ENCODE data around the gene RAB40C.

The RAB40C gene

DNA sequence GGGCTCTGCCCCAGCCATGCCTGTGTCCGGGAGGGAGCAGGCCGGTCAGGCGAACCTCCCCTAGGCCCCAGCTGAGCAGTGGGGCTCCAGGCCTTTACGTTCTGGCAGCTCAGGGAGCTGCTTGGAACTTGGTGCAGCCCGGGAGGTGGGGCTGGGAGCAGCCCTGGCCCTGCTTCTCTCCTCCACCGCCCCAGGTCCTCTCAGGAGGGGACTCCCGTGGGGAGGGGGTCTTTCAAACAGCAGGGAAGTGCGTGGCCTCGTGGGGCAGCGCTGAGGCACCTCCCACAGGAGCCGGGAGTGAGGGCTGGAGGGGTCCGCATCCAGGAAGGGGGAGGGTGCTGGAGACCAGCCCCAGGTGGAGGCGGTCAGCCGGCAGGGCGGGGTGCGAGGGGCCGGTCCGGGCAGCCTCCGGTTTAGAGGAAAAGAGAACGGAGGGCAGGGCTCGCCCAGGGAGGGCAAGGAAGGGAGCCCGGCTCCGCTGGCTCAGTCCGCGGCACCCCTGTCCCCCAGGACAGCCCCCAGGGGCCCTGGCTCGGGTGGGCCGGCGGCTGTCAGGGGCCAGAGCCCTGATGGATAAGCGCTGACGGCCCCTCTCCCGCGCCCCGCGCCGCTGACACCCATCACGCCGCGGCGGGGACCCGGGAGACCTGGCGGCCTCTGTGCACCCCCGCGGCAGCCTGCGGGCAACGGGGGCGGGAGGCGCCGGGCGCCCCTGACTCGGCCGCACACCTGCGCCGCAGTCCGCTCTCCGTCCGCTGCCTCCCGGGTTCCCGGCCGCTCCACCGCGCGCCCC is 30.3 kb upstream of the RAB40C start:
- no peak for DNase-seq

DNA sequence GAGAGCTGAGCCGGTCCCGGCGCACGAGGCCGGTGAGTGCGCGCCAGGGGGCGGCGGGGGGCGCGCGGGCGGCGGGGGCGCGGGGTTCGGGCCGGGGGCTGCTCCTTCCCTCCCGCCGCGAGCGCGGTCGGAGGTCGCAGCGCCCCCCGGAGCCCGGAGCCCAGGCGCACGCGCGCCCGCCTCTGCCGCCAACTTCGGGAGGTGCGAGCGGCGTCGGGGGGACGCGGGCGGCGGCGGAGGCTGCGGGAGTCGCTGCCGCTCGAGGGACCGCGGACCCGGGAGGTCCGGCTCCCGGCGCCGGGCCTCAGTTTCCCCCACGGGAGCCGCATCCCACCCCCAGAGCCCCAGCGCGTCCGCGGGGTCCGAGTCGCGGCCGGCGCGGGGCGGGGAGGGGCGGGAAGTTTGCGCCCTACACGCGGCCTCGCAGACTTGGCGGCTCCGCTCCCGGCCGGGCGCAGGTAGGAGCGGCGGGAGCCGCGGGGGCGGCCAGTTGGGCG is 29.6 kb upstream of the RAB40C start, which contains the start of gene PRR35:
Gene PRR35 (plus strand): TSS at position 191 of the 497 bp plus-strand sequence. CDS start 2,901 bp downstream, outside the sequence.
- no peak for DNase-seq

DNA sequence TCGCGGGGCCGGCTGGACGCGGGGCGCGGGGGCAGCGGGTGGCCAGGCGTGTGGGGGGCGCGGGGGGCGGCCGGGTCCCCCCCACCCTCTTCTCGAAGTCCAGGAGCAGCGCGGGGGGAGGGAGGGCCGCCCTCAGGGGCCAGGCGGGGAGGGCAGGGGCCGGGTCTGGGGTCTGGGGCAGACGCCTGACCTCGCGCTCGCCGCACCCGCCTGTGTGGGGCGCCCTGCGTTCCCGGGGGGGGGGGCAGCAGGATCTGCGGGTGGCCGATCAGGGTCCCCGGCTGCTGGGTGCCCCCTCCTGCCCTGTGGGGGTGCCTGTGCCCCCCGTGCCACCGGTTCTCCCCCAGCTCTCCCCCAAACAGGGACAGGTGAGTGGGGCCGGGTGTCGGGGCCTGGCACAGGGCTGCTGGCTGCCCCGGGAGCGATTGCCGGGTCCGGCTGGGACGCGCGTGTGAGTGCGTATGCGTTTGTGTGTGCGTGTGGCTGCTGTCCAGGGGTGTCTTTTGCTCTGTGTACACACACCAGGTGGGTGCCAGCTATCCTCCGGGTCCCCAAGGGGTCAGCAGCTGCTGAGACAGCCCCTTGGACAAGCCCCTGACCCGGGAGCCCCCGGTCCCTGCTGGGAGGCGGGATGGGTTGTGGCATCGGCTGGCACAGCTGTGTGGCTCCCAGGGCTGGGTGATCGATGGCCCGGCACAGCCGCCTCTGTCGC is 29.0 kb upstream of the RAB40C start:
- DNase-seq = no peak

DNA sequence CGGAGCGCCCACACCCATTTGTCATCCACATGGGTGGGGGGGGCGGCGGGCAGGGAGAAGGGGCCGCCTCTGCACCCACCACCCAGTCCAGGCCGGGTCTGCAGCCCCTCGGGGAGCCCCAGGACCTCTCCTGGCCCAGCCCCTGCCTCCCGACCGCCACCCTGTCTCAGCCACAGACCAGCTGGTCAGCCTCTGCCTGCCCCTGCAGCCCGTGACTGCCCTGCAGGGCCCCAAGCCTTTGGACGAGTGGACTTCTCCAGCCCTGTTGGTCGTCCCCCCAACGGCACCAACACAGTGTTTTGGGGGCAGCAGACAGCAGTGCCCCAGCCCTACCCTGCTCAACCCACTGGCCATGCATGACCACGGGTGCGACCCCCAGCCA is 28.5 kb upstream of the RAB40C start:
- no peak for DNase-seq

DNA sequence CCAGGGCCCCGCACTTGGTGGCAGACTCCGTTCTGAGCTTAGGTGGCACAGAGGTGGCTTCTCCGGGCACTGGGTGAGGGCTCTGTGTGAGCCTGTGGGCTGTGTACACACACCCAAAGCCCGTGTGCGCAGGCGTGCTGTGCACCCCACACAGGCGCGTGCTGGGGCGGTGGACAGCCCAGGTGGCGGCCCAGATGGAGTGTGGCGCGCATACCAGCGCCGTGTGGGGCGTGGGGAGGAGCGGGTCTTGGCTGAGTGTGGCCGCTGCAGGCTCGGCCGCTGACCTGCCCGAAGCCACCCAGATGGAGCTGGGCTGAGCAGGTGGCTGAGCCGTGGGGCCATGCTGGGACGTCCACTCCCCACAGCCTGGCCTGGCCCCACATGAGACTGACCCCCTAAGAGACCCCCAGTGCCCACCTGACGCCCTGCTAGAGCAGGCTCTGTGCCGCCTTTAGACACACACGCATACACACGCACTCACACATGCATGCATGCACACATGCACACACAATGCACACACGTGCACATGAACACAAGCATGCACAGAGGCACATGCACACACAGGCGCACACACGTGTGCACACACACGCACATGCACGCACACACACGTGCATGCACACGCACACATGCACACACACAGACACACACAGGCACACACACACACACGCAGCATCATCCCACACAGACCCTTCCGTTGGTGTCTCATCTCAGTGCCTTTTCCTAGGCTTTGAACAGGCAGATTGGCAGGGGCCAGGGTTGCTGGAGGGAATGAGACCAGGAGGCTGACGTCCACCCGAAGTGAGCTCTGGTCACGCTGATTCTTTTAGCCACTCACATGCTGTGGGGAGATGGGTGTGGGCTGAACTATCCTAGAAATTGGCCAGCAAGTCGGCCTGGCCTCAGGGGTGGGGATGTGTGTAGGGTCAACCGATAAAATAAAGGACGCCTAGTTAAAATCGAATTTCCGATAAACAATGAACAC is 27.6 kb upstream of the RAB40C start:
- no peak for DNase-seq

DNA sequence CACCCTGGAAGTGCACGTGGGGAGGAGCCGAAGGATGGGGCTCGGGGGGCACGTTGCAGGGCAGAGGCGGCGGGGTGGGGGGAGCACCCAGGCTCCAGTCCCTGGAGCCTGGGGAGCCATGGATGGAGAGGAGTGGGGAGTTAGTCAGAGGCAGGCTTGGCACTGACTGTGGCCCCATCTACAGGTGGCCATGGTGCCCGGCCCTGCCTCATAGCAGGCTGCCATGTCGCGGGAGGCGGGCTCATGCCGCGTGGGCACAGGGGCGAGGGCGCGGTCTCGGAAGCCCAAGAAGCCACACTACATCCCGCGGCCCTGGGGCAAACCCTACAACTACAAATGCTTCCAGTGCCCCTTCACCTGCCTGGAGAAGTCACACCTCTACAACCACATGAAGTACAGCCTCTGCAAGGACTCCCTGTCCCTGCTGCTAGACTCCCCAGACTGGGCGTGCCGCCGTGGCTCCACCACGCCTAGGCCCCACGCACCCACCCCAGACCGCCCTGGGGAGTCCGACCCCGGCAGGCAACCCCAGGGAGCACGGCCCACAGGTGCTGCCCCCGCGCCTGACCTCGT is 26.7 kb upstream of the RAB40C start:
- no peak for DNase-seq

DNA sequence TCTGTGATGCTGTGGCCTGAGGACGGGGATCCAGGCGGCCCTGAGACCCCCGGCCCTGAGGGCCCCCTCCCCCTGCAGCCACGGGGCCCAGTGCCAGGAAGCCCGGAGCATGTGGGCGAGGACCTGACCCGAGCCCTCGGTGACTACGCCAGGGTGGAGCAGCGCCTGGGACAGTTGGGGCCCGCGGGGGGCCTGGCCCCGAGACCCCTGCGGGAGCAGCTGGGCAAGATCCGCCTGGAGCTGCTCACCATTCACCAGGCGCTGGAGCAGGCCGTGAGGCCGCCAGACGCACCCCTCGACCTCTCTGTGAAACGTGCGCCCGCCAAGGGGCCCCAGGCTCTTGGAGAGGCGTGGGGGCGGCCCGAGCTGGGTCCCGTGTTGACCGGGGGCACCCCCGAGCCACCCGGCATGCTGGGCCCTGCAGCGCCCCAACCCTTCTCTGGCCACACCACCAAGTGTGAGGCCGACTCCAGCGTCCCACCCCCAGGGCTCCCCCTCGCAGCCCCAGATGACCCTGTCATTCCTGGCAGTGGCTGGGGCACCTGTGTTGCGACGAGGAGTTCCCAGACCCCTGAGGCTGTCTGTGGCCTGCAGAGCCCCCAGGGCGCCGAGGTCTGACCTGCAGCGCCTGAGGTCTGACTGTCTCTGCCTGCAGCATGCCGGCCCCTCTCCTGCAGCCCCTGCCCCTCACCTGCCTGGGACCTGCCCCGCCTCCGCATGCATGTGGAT is 25.0 kb upstream of the RAB40C start:
- DNase-seq = no peak

DNA sequence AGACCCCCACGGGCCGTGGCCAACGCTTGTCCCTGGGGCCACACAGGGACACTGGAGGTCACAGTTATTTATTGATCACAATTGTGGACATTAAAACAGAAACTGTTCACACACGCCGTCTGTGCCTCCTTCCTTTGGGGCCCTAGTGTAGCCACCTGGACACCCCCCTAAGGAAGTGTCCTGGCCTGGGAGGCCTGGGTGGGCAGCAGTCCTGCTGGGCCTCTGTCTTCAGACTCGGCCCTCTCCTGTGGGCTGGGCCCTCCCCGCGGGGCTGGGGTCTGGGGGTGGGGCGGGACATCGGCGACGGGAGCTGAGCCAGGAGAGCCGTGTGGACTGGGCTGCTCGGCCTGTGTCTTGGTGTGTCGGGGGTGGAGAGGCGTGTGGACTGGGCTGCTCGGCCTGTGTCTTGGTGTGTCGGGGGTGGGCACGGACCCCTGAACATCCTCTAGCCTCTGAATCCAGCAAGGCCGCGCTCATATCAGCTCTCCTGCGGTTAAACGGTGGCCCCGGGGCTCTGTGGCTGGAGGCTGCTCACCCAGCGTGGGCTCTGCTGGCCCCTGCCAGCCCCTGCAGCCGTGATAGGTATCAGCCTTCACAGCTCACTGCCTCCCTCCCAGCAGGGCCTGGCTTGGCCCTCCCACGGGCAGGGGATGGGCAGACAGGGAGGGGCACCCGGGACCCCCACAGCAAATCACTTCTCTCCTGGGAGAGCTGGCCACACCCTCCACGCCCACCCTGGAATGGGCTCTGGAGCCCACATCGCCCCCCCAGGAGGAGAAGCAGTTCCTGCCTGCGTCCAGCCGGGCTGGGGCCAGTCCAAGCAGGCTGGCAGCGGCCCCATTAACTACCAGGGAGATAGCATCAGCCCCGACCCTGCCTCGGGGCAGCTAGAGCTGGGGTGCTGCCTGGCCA is 24.2 kb upstream of the RAB40C start:
- no peak for DNase-seq

DNA sequence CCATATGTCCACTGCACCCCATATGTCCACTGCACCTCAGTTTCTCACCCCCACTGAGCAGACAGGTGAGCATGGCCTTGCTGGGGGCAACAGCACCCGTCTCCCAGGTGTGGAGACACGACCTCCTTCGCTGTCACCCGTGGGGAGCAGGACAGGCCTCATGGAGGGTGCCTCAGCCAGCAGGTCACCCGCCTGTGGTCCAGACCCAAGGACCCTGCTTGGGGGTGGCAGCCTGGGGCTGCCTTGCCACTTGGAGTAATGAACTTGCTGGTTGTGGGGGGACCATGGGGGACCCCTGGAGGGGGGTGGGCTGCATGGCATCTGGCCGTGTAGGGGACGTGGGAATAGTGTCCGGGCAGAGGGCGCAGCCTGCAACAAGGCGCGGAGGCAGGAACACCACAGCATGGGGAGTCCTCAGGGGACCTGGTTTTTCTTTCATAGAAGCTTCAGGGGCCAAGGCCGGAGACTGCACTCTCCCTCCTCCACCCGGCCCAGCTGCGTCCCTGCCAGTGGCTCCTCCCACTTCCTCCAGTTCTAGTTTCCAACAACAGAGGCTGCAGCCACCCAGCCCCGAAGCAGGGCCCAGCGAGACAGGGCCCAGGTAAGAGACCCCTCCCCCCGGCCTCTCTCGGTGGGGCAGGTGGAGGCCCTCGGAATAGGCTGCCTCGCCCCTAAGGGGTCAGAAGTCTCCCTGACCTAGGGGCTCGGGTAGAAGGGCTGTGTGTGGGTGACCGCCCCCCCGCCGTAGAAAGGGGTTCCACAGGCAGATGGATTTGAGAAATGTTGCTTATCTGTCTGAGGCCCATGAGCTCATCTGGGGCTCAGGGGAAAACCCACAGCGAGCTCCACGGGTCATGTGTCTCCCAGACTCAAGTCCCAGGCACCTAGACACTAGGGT is 23.1 kb upstream of the RAB40C start, which contains the start of gene NHLRC4:
Gene NHLRC4 (plus strand): TSS at position 531 of the 898 bp plus-strand sequence. CDS start 1,043 bp downstream, outside the sequence.
- peak; percentile 76 for DNase-seq

DNA sequence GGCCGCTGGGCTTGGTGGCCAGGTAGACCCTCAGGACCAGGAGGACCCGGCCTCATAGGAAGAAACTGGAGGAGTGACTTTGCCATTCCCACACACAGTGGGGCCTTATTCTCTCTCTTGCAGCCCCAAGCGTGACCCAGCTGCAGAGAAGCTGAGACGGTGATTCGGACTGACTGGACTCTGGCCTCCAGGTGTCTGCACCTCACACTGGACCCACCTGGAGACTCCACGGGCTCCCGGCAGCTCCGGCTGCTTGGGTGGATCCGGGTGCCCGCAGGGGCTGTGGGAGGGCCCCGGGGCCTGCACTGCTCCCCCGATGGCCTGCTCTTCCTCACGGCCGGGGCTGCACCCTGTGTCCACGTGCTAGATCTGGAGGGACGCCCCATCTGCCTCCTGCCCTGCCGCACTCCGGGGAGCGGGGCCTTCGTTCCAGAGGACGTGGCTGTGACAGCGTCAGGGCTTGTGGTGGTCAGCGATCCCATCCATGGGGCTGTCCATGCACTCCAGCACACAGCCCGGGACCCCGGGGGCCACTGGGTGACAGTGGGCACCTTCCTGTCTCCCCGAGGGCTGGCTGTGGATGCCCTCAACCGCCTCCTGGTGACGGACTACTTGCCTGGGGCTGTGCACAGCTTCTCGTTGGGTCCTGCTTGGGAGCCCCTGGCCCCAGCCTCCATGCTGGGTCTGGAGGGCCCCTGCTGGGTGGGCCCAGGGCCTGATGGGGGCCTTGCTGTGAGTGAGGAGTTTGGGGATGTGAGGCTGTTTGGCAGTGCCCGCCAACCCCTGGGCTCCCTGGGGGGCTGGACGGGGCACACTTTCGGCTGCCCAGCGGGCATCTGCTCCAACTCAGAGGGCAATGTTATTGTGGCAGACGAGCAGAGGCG is 22.3 kb upstream of the RAB40C start:
- no peak for DNase-seq

DNA sequence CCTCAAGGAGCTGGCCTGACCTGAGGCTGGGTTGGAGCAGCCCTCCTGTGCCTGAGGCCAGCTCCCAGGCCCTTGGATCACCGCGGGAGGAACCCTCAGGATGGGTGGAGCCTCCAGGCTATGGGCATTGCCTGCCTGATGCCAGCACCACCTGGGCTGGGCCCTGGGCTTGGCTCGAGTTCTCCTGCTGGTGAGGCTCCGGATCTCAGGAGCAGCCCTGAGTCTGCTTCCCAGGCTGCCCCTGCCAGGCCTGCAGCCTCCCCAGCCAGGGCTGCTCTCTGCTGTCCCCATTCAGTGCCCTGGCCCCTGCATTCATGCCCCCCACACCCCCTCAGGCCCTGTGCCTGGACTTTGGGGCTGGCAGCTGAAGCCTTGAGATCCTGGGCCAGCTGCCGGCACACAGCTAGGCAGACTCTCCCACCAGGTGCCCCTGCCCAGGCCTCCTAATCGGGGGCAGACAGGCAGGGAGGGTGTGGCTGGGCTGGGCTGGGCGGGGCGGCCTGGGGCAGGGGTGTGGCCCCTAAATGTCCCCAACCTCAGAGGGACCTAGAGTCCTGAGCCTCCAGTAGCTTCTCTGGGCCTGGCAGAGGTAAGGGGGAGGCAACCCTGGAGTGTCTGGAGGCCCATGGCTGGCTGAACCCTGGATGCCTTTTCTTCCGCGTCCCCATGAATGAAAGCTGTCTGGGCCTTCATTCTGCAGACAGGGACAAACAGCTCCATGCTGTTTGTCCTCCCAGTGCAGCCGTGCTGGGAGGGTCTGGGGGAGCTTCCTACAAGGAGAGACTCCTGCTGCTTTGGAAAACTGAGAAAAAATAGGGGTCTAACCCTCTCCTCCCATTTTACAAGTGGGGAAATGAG is 21.2 kb upstream of the RAB40C start:
- no peak for DNase-seq

DNA sequence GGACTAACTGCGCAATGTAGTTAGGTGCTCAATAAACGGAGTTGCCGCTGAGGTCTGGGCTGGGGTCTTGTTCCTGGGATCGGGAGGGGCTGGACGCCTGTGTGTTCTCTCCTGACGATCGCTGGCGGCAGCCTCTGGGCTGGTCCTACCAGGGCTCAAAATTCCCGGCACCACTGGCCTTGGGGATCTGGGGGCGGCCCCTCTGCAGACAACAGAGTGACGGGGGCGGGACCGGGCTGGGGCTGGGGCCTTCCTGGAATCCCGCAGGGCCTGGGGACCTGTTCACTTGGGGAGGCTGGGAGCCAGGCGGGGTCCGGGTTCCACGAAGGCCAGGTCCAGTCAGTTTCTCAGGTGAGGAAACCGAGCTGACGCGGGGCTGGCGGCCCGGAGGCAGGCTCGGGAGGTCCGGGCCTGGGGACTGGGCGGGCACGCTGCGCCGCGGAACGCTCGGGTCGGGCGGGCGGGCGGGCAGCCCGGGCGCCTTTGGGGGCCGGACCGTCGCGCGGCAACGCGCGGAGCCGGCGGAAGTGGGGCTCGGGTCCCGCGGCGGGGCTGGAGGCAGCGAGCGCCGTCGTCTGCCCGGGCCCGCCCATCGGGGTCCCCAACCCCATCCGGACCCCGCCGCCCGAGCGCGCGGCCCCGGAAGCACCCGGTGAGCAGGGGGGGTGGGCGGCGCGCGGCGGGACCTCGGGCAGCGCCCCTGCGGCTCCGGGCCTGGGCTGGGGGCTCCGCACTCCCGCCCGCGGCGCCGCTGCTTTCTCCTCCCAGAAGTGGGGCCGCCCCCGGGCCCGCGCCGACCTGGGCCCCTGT is 20.2 kb upstream of the RAB40C start, which contains the start of gene PIGQ:
Gene PIGQ (plus strand): TSS at position 524 of the 810 bp plus-strand sequence. CDS start 4,107 bp downstream, outside the sequence.
- DNase-seq = peak; percentile 89

DNA sequence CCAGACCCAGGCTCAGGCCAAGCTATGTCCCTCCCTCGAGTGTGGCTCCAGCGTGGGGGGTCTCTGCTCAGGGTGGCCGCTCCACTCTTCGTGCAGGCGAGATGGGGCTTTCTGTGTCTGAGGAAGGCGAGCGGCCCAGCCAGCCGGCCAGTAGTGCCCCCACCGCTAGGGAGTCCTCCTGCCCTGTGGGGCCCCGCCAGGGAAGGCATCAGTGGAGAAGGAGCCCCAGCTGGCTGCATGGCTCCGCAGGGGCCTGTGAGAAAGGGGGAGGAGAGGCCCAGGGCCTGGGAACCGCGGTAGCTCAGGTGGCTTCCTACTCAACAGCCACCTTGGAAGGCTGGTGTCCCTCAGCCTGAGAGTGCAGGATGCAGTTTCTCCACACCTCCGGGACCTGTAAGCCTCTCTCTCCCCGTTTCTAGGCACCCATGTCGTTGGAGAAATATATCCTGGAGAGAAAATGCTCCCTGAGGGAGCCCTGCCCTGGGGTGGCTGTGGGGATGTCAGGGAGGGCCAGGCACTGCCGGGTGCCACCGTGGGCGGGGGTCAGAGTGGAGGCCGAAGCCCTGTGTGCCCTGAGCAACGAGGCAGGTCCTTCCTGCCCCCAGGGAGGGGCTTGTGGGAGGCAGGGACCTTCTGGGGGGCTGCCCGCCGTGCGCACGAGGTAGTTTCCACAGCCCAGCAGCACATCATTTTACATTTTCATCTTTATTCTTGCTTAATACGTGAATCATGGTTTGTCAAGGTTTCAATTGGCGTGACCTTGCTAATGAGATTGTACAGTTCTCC is 16.8 kb upstream of the RAB40C start:
- no peak for DNase-seq

DNA sequence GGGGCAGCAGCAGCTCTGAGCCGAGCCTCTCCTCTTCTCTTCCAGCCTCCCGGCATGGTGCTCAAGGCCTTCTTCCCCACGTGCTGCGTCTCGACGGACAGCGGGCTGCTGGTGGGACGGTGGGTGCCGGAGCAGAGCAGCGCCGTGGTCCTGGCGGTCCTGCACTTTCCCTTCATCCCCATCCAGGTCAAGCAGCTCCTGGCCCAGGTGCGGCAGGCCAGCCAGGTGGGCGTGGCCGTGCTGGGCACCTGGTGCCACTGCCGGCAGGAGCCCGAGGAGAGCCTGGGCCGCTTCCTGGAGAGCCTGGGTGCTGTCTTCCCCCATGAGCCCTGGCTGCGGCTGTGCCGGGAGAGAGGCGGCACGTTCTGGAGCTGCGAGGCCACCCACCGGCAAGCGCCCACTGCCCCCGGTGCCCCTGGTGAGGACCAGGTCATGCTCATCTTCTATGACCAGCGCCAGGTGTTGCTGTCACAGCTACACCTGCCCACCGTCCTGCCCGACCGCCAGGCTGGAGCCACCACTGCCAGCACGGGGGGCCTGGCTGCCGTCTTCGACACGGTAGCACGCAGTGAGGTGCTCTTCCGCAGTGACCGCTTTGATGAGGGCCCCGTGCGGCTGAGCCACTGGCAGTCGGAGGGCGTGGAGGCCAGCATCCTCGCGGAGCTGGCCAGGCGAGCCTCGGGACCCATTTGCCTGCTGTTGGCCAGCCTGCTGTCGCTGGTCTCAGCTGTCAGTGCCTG is 15.7 kb upstream of the RAB40C start:
- no peak for DNase-seq

Data from activated CD8-positive, alpha-beta memory T cell treated with anti-CD3 and anti-CD28 coated beads, Interleukin-2, amount 50 U/mL, for 48 hours (primary cell).